HG03439 (cell line): ENCODE results near the gene FOXN1.
"Not testable (repeated sequence)": the region's sequence is repeated elsewhere in the genome, so short reads cannot be mapped to it uniquely, and the experiment has no call there.

ENCODE experiments used
- ATAC-seq: cut with Tn5 transposase; IDR thresholded peaks from one replicate; pipeline ENCODE4 v1.9.1; 2021; ENCODE audit warnings: mild to moderate bottlenecking, moderate library complexity; ENCODE audit not compliant: unreplicated experiment

The FOXN1 gene

GRCh38 chr17:28571361-28572122 lies 65.4 kb downstream of the FOXN1 start, which contains the start of gene PIGS:
TSS of gene PIGS (minus strand) at chr17:28571524. CDS start at chr17:28571496, 28 bp downstream.
- peak; percentile 70 for ATAC-seq

- no peak for ATAC-seq
Observed at GRCh38 chr17:28572259-28573039, 66.3 kb downstream of the FOXN1 start.

- ATAC-seq, result no peak
Observed at GRCh38 chr17:28573040-28573380, 66.9 kb downstream of the FOXN1 start.

GRCh38 chr17:28573521-28573920 lies 67.4 kb downstream of the FOXN1 start:
- no peak for ATAC-seq

GRCh38 chr17:28573966-28574480 lies 67.9 kb downstream of the FOXN1 start:
- ATAC-seq, result no peak

- ATAC-seq, result no peak
Observed at GRCh38 chr17:28574526-28574925, 68.4 kb downstream of the FOXN1 start.

- ATAC-seq, result no peak
Observed at GRCh38 chr17:28575126-28575795, 69.1 kb downstream of the FOXN1 start.

- ATAC-seq, result not testable (repeated sequence)
Observed at GRCh38 chr17:28576016-28576415, 69.9 kb downstream of the FOXN1 start.

- peak; percentile 76 for ATAC-seq
Observed at GRCh38 chr17:28576758-28577465, 70.8 kb downstream of the FOXN1 start, which contains the start of gene ALDOC. TSS of gene ALDOC (minus strand) at chr17:28576895. CDS start at chr17:28575532, 1,363 bp downstream.

GRCh38 chr17:28577466-28577824 lies 71.3 kb downstream of the FOXN1 start:
- ATAC-seq, result no peak

- ATAC-seq, result no peak
Observed at GRCh38 chr17:28578246-28579195, 72.4 kb downstream of the FOXN1 start.

GRCh38 chr17:28579526-28579925 lies 73.4 kb downstream of the FOXN1 start:
- no peak for ATAC-seq

GRCh38 chr17:28580959-28581358 lies 74.8 kb downstream of the FOXN1 start:
- no peak for ATAC-seq

GRCh38 chr17:28582513-28582912 lies 76.4 kb downstream of the FOXN1 start:
- no peak for ATAC-seq

- no peak for ATAC-seq
Observed at GRCh38 chr17:28584434-28584833, 78.3 kb downstream of the FOXN1 start.

- ATAC-seq, result no peak
Observed at GRCh38 chr17:28585851-28586250, 79.7 kb downstream of the FOXN1 start.
